Measurements from ENCODE around the gene CDK8.

- TF ChIP-seq, protein P1, sequence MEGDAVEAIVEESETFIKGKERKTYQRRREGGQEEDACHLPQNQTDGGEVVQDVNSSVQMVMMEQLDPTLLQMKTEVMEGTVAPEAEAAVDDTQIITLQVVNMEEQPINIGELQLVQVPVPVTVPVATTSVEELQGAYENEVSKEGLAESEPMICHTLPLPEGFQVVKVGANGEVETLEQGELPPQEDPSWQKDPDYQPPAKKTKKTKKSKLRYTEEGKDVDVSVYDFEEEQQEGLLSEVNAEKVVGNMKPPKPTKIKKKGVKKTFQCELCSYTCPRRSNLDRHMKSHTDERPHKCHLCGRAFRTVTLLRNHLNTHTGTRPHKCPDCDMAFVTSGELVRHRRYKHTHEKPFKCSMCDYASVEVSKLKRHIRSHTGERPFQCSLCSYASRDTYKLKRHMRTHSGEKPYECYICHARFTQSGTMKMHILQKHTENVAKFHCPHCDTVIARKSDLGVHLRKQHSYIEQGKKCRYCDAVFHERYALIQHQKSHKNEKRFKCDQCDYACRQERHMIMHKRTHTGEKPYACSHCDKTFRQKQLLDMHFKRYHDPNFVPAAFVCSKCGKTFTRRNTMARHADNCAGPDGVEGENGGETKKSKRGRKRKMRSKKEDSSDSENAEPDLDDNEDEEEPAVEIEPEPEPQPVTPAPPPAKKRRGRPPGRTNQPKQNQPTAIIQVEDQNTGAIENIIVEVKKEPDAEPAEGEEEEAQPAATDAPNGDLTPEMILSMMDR (IDR thresholded peaks at IDR 0.05): peak in 2 of 4 experiments; percentile 7 to 9
- TF ChIP-seq POLR2A (IDR thresholded peaks at IDR 0.05): peak; percentile 23 to 65
Measured at GRCh38 chr13:26253787-26254582, at the start of gene CDK8.
